ENCODE data around the gene MAJIN. TPM values are rescaled to one million over a fixed set of nuclear protein-coding genes. Genes with fewer than 3 reads are reported as not detected.
"Not testable (repeated sequence)": the region's sequence is repeated elsewhere in the genome, so short reads cannot be mapped to it uniquely, and the experiment has no call there.

MAJIN gene
- total RNA-seq = not detected

- DNase-seq (ENCODE audit: low spot score in 2 of 2) = peak; percentile 72 to 79
- FAIRE-seq = no peak
Measured at GRCh38 chr11:64971421-64972233, at the start of gene MAJIN. TSS of gene MAJIN (minus strand) at chr11:64972108. CDS start at chr11:64959405, 12,703 bp downstream.

- no peak for FAIRE-seq
- DNase-seq (ENCODE audit: low spot score in 2 of 2) = no peak
Measured at GRCh38 chr11:65021509-65021908, 49.6 kb upstream of the MAJIN start.

GRCh38 chr11:65021003-65021402 lies 49.1 kb upstream of the MAJIN start:
- FAIRE-seq (no peak), DNase-seq (ENCODE audit: low spot score in 2 of 2) (no peak)

- no peak for DNase-seq (ENCODE audit: low spot score in 2 of 2)
- FAIRE-seq = no peak
Measured at GRCh38 chr11:65019824-65020223, 47.9 kb upstream of the MAJIN start.

- FAIRE-seq (no peak), DNase-seq (ENCODE audit: low spot score in 2 of 2) (no peak)
Measured at GRCh38 chr11:65017937-65018336, 46.0 kb upstream of the MAJIN start.

GRCh38 chr11:65016705-65017104 lies 44.8 kb upstream of the MAJIN start:
- no peak for FAIRE-seq
- no peak for DNase-seq (ENCODE audit: low spot score in 2 of 2)

GRCh38 chr11:65014726-65015227 lies 42.9 kb upstream of the MAJIN start:
- FAIRE-seq (no peak), DNase-seq (ENCODE audit: low spot score in 2 of 2) (no peak)

GRCh38 chr11:65013888-65014725 lies 42.2 kb upstream of the MAJIN start, which contains the start of gene ARL2:
TSS of gene ARL2 (plus strand) at chr11:65014160. CDS start at chr11:65014208, 48 bp downstream.
- no peak for FAIRE-seq

GRCh38 chr11:65013130-65013887 lies 41.4 kb upstream of the MAJIN start:
- FAIRE-seq = no peak
- DNase-seq (ENCODE audit: low spot score in 2 of 2) = peak; percentile 87 to 92

More at GRCh38 chr11:65013888-65014725, 42.2 kb upstream of the MAJIN start, which contains the start of gene ARL2:
- peak; percentile 96 to 98 for DNase-seq (ENCODE audit: low spot score in 2 of 2)

- FAIRE-seq (no peak), DNase-seq (ENCODE audit: low spot score in 2 of 2) (no peak)
Measured at GRCh38 chr11:65008873-65009272, 37.0 kb upstream of the MAJIN start.

GRCh38 chr11:65008016-65008415 lies 36.1 kb upstream of the MAJIN start:
- FAIRE-seq = no peak
- no peak for DNase-seq (ENCODE audit: low spot score in 2 of 2)

- DNase-seq (ENCODE audit: low spot score in 2 of 2); FAIRE-seq: not testable (repeated sequence)
Measured at GRCh38 chr11:65003968-65004367, 32.1 kb upstream of the MAJIN start.

GRCh38 chr11:65003282-65003681 lies 31.4 kb upstream of the MAJIN start:
- FAIRE-seq (no peak), DNase-seq (ENCODE audit: low spot score in 2 of 2) (no peak)

- DNase-seq (ENCODE audit: low spot score in 2 of 2) (no peak), FAIRE-seq (no peak)
Measured at GRCh38 chr11:65002706-65003105, 30.8 kb upstream of the MAJIN start.

- DNase-seq (ENCODE audit: low spot score in 2 of 2) (no peak), FAIRE-seq (no peak)
Measured at GRCh38 chr11:64999478-64999877, 27.6 kb upstream of the MAJIN start.

GRCh38 chr11:64998690-64999431 lies 27.0 kb upstream of the MAJIN start:
- DNase-seq (ENCODE audit: low spot score in 2 of 2) = no peak
- no peak for FAIRE-seq

- DNase-seq (ENCODE audit: low spot score in 2 of 2) (no peak), FAIRE-seq (no peak)
Measured at GRCh38 chr11:64998141-64998540, 26.2 kb upstream of the MAJIN start.

- FAIRE-seq = no peak
- DNase-seq (ENCODE audit: low spot score in 2 of 2) = peak; percentile 60 to 85
Measured at GRCh38 chr11:64996710-64997380, 24.9 kb upstream of the MAJIN start, which contains the start of gene BATF2. TSS of gene BATF2 (minus strand) at chr11:64996971. CDS start at chr11:64996914, 57 bp downstream.

GRCh38 chr11:64996327-64996709 lies 24.4 kb upstream of the MAJIN start:
- DNase-seq (ENCODE audit: low spot score in 2 of 2) = no peak
- no peak for FAIRE-seq

Measured in frontal cortex (tissue), 4 donors.